ENCODE data around the gene POLE3.

GRCh38 chr9:113368348-113368981 lies 42.0 kb downstream of the POLE3 start:
- TF ChIP-seq CTCF (conservative IDR thresholded peaks at IDR 0.05; ENCODE audit: low read length) (no peak), EZH2phosphoT487 (IDR thresholded peaks at IDR 0.05; ENCODE audit: borderline replicate concordance, low read depth, low read length) (no peak)
